Mucosa of stomach (tissue), 1 donor: ENCODE results near the gene FUBP3.

Experiments
- H3K27me3 ChIP-seq: one replicate; pipeline ENCODE4 v1.7.0; 2013; ENCODE audit warnings: mild to moderate bottlenecking, low read length; ENCODE audit not compliant: control insufficient read depth, insufficient read depth
- H3K36me3 ChIP-seq: one replicate; pipeline ENCODE4 v1.7.0; 2013; ENCODE audit warnings: low read length; ENCODE audit not compliant: control insufficient read depth, insufficient read depth
- H3K4me1 ChIP-seq: one replicate; pipeline ENCODE4 v1.7.0; 2013; ENCODE audit warnings: mild to moderate bottlenecking, low read length; ENCODE audit not compliant: control insufficient read depth, insufficient read depth
- H3K4me3 ChIP-seq: one replicate; pipeline ENCODE4 v1.7.0; 2013; ENCODE audit warnings: low read length
- H3K9ac ChIP-seq: one replicate; pipeline ENCODE4 v1.7.0; 2013; ENCODE audit warnings: mild to moderate bottlenecking, low read length, moderate library complexity
- H3K9me3 ChIP-seq: one replicate; pipeline ENCODE4 v1.7.0; 2013; ENCODE audit warnings: mild to moderate bottlenecking, low read length, moderate library complexity; ENCODE audit not compliant: control insufficient read depth
- donor health status: Pancreatic carcinoma.

Gene FUBP3

GRCh38 chr9:130640681-130641080 is 61.3 kb downstream of the FUBP3 start:
- H3K9ac ChIP-seq, result no peak overlapping the region
- H3K36me3 ChIP-seq, result no peaks in the 10 kb centered on the region
- no peaks in the 10 kb centered on the region for H3K9me3 ChIP-seq
- H3K4me3 ChIP-seq, result no peak overlapping the region
- H3K4me1 ChIP-seq, result no peaks in the 10 kb centered on the region
- H3K27me3 ChIP-seq, result no peaks in the 10 kb centered on the region

GRCh38 chr9:130642926-130643325 is 63.5 kb downstream of the FUBP3 start:
- no peaks in the 10 kb centered on the region for H3K36me3 ChIP-seq
- no peaks in the 10 kb centered on the region for H3K9me3 ChIP-seq
- H3K4me3 ChIP-seq, result no peak overlapping the region
- H3K9ac ChIP-seq, result no peak overlapping the region
- H3K27me3 ChIP-seq, result no peaks in the 10 kb centered on the region
- H3K4me1 ChIP-seq, result no peaks in the 10 kb centered on the region

GRCh38 chr9:130651221-130651620 is 71.8 kb downstream of the FUBP3 start:
- peaks cover 3% of the 10 kb centered on the region for H3K27me3 ChIP-seq
- H3K9ac ChIP-seq, result no peak overlapping the region
- no peaks in the 10 kb centered on the region for H3K9me3 ChIP-seq
- H3K4me3 ChIP-seq, result no peak overlapping the region
- no peaks in the 10 kb centered on the region for H3K36me3 ChIP-seq
- H3K4me1 ChIP-seq, result no peaks in the 10 kb centered on the region

- Histone ChIP-seq H3K36me3 (no peaks in the 10 kb centered on the region), H3K27me3 (peaks cover 8% of the 10 kb centered on the region)
Measured at GRCh38 chr9:130651752-130652151, 72.4 kb downstream of the FUBP3 start.

GRCh38 chr9:130654879-130655278 is 75.5 kb downstream of the FUBP3 start:
- no peaks in the 10 kb centered on the region for H3K4me1 ChIP-seq
- H3K36me3 ChIP-seq, result no peaks in the 10 kb centered on the region
- H3K4me3 ChIP-seq, result no peak overlapping the region
- H3K9me3 ChIP-seq, result no peaks in the 10 kb centered on the region
- peaks cover 35% of the 10 kb centered on the region for H3K27me3 ChIP-seq
- no peak overlapping the region for H3K9ac ChIP-seq

More at GRCh38 chr9:130651752-130652151, 72.4 kb downstream of the FUBP3 start:
- Histone ChIP-seq H3K9me3 (no peaks in the 10 kb centered on the region), H3K4me1 (no peaks in the 10 kb centered on the region), H3K4me3 (no peak overlapping the region), H3K9ac (no peak overlapping the region)

GRCh38 chr9:130658893-130659698 is 79.7 kb downstream of the FUBP3 start:
- Histone ChIP-seq H3K9ac (no peak overlapping the region), H3K9me3 (no peaks in the 10 kb centered on the region), H3K4me1 (peaks cover 5% of the 10 kb centered on the region), H3K27me3 (peaks cover 76% of the 10 kb centered on the region), H3K36me3 (no peaks in the 10 kb centered on the region), H3K4me3 (no peak overlapping the region)

GRCh38 chr9:130659699-130660248 is 80.4 kb downstream of the FUBP3 start:
- no peaks in the 10 kb centered on the region for H3K9me3 ChIP-seq
- H3K4me1 ChIP-seq, result peaks cover 5% of the 10 kb centered on the region
- H3K4me3 ChIP-seq, result no peak overlapping the region
- no peak overlapping the region for H3K9ac ChIP-seq
- H3K36me3 ChIP-seq, result no peaks in the 10 kb centered on the region
- peaks cover 82% of the 10 kb centered on the region for H3K27me3 ChIP-seq

- Histone ChIP-seq H3K4me1 (peaks cover 5% of the 10 kb centered on the region), H3K4me3 (no peak overlapping the region), H3K27me3 (peaks cover 87% of the 10 kb centered on the region), H3K9ac (no peak overlapping the region), H3K36me3 (no peaks in the 10 kb centered on the region), H3K9me3 (no peaks in the 10 kb centered on the region)
Measured at GRCh38 chr9:130660326-130660682, 80.9 kb downstream of the FUBP3 start.

- H3K27me3 ChIP-seq, result peaks cover 92% of the 10 kb centered on the region
- H3K9me3 ChIP-seq, result no peaks in the 10 kb centered on the region
- H3K36me3 ChIP-seq, result no peaks in the 10 kb centered on the region
- H3K4me1 ChIP-seq, result peaks cover 9% of the 10 kb centered on the region
- H3K4me3 ChIP-seq, result no peak overlapping the region
- H3K9ac ChIP-seq, result no peak overlapping the region
Measured at GRCh38 chr9:130660683-130661450, 81.5 kb downstream of the FUBP3 start.

- Histone ChIP-seq H3K9ac (no peak overlapping the region), H3K4me1 (peaks cover 9% of the 10 kb centered on the region), H3K9me3 (no peaks in the 10 kb centered on the region), H3K36me3 (no peaks in the 10 kb centered on the region), H3K27me3 (peaks cover 93% of the 10 kb centered on the region), H3K4me3 (no peak overlapping the region)
Measured at GRCh38 chr9:130661451-130662098, 82.2 kb downstream of the FUBP3 start.

- H3K4me1 ChIP-seq, result peaks cover 9% of the 10 kb centered on the region
- H3K27me3 ChIP-seq, result peaks cover 93% of the 10 kb centered on the region
- no peak overlapping the region for H3K4me3 ChIP-seq
- no peaks in the 10 kb centered on the region for H3K36me3 ChIP-seq
- H3K9ac ChIP-seq, result no peak overlapping the region
- no peaks in the 10 kb centered on the region for H3K9me3 ChIP-seq
Measured at GRCh38 chr9:130662099-130662969, 83.0 kb downstream of the FUBP3 start.
